Measurements from ENCODE around the gene LRRC38.

LRRC38 gene

DNA sequence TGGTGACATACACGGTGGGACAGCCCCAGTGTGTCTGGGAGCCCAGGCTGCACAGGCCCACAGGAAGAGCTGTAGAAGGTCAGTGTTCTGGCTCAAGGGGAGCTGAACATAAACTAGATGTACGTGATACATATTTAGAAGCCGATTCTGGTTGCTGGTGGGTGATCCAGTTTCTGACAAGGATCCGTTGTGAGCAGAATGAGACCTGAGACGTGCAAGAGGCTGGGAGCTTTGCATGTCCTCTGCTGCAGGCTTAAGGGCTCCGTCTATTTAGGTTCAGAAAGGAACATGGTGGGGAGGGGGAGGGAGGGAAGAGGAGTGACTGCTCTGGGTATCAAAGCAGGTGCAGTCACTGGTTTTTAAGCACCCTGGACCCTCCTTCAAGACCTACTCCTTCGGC lies 18.6 kb downstream of the LRRC38 start:
- DNase-seq, result no peak
- no peak overlapping the region for H3K4me3 Mint-ChIP-seq
- peaks cover 14% of the 10 kb centered on the region for H3K27me3 Mint-ChIP-seq
- no peak for ATAC-seq
- H3K9me3 Mint-ChIP-seq, result no peaks in the 10 kb centered on the region
- no peaks in the 10 kb centered on the region for H3K4me1 Mint-ChIP-seq
- H3K27ac Mint-ChIP-seq, result no peak overlapping the region

DNA sequence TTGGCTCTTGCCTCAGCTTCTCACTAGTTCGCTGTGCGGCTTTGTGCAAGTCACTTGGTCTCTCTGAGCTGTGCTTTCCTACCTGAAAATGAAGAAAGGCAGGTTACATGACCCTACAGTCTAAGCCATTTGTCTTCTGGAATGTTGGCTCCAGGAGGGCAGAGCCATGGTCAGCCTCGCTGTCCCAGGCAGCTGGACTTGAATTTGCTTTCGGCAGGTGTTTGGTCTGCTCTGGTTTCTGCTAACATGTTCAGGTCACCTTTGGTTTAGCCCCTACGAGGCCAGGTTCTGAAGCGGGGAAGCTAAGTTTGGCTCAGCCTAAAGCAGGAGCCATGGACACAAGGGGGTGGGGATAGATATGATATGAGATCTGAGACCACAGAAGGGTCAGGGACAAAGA lies 19.1 kb downstream of the LRRC38 start:
- DNase-seq, result no peak
- Mint-ChIP-seq H3K9me3 (no peaks in the 10 kb centered on the region), H3K27ac (no peak overlapping the region), H3K27me3 (peaks cover 12% of the 10 kb centered on the region), H3K4me3 (no peak overlapping the region), H3K4me1 (no peaks in the 10 kb centered on the region)
- no peak for ATAC-seq

DNA sequence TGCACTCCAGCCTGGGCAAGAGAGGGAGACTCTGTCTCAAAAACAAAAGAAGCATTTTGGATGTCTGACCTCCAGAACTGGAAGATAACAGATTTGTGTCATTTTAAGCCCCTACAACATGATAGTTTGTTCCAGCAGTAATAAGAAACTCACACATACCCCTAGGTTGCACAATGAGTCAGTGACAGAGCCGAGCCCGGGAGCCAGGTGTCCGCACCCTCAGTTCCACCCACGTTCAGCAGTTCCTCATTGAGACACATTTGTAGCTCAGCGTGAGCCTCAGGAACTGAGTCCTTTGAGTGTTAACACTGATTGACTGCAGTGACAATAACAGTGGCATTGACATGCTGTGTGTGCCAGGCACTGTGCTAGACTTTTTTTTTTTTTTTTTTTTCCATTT lies 19.8 kb downstream of the LRRC38 start:
- H3K4me3 Mint-ChIP-seq, result no peak overlapping the region
- ATAC-seq (peak; percentile 43), DNase-seq (peak in 1 of 2 donors; percentile 5)
- no peaks in the 10 kb centered on the region for H3K4me1 Mint-ChIP-seq
- no peak overlapping the region for H3K27ac Mint-ChIP-seq
- peaks cover 12% of the 10 kb centered on the region for H3K27me3 Mint-ChIP-seq
- H3K9me3 Mint-ChIP-seq, result no peaks in the 10 kb centered on the region

DNA sequence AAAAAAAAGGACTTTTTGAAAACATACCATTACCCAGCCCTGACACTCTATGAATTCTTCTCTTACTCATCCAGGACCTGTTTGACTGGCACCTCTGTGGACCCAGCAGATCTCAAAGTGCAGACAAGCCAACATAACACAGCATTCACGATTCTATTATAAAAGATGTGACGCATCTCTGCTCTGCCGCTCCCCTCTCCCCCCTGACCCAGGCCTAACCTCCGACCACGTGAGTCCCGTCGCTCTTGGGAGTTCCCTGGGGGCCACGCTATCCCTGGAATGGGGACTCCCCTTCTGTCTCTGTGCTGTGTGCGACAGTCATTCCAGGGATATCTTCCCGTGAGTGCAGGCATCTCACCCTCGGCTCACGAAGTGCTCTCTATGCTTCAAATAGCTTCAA lies 21.1 kb downstream of the LRRC38 start:
- Mint-ChIP-seq H3K4me3 (no peak overlapping the region), H3K9me3 (no peaks in the 10 kb centered on the region), H3K4me1 (no peaks in the 10 kb centered on the region), H3K27me3 (peaks cover 14% of the 10 kb centered on the region), H3K27ac (no peak overlapping the region)
- no peak for DNase-seq
- ATAC-seq, result no peak

DNA sequence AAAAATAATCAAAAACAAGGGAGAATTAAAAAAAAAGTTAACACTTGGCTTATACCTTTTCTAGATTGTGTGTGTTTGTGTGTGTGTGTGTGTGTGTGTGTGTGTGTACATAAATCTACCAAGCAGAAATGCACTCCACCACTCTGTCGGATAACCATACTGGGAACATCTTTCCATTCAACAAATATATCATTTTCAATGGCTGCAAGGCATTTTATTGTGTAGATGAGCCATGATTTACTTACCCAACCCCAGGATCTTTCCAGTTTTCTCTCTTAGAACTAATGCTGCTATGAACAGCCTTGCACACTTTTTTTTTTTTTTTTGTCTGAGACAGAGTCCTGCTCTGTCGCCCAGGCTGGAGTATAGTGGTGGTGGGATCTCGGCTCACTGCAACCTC lies 25.8 kb downstream of the LRRC38 start:
- Mint-ChIP-seq H3K4me1 (no peaks in the 10 kb centered on the region), H3K27ac (no peak overlapping the region), H3K27me3 (peaks cover 31% of the 10 kb centered on the region), H3K4me3 (no peak overlapping the region), H3K9me3 (no peaks in the 10 kb centered on the region)
- ATAC-seq (no peak), DNase-seq (no peak)

DNA sequence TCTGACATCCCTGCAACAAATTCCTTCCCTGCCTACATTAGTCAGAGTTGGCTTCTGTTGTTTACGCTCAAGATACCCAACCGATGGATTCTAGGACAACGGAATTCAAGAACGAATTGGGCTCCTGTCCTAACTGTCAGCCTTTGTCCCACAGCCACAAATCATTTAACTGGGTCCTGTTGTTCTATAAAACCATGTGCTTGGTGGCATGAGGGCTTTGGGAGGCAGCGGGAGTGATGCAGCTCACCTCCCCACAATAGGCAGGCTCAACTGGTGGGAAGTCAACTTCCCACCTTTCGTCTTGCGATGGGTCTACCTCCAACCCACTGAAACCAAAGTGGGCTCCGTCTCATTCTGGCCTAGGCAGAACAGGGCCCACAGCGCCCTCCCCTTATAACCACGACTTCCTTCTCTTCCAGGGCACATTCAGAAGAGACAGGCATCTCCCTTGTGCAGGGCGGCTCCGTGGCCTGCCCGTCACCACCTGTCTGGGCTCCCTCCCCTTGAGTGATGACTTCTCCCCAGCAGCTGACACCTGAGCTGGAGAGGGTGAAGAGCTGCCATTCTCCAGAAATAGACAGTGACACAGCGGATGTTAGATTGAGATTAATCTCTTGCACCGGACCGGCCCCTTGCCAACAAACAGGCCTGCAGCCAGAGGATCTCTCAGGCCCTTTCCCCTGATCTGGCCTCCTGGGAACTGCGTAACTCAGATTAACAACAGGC lies 26.5 kb downstream of the LRRC38 start:
- ATAC-seq (no peak), DNase-seq (no peak)
- peak overlapping the region in 1 of 2 donors; percentile 58 for H3K27ac Mint-ChIP-seq

DNA sequence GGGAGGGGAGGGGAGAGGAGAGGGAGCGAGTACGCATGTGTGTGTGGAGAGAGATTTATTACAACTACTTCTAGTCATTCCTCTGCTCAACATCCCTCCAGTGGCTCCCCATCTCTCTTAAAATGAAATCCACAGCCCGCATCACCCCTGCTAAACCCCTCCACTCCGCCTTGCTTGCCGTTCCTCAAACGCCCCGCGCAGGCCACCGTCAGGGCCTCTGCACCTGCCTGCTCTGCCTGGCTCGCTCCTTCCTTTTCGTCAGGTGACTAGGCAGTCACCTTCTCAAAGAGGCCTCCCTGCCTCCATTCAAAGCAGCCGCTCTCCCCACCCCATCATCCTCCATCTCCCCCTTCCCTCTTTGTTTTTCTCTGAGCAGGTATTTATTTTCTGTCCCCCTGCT lies 29.9 kb downstream of the LRRC38 start:
- DNase-seq (no peak), ATAC-seq (no peak)
- Mint-ChIP-seq H3K9me3 (no peaks in the 10 kb centered on the region), H3K4me3 (no peak overlapping the region), H3K27me3 (peaks cover 24% of the 10 kb centered on the region), H3K4me1 (peaks cover 8% of the 10 kb centered on the region), H3K27ac (no peak overlapping the region)

More for the DNA sequence above, 26.5 kb downstream of the LRRC38 start:
- Mint-ChIP-seq H3K9me3 (no peaks in the 10 kb centered on the region), H3K4me3 (no peak overlapping the region), H3K27me3 (peaks cover 31% of the 10 kb centered on the region), H3K4me1 (no peaks in the 10 kb centered on the region)

DNA sequence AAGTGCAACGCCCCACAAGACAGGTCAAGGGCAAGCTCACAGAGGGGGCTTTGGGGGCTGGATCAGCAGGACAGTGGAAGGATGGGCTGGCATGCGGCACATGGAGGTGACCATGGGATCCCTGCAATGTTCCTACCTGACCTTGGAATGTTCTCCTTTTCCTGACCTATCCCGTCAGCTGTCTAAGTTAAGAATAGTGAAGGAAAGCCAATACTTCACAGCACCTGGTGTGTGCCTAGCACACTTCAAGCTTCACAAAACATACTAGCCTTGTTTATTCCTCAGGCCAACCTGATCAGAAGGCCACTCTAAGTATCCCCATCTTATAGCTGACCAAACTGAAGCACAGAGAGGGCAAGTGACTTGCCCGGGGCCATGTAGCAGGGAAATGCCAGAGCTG lies 31.2 kb downstream of the LRRC38 start:
- no peak for DNase-seq
- peaks cover 2 to 4% of the 10 kb centered on the region in 2 donors for H3K9me3 Mint-ChIP-seq
- ATAC-seq, result no peak
- peaks cover 13% of the 10 kb centered on the region for H3K4me1 Mint-ChIP-seq
- H3K27ac Mint-ChIP-seq, result no peak overlapping the region
- H3K27me3 Mint-ChIP-seq, result peaks cover 16% of the 10 kb centered on the region
- H3K4me3 Mint-ChIP-seq, result no peak overlapping the region

DNA sequence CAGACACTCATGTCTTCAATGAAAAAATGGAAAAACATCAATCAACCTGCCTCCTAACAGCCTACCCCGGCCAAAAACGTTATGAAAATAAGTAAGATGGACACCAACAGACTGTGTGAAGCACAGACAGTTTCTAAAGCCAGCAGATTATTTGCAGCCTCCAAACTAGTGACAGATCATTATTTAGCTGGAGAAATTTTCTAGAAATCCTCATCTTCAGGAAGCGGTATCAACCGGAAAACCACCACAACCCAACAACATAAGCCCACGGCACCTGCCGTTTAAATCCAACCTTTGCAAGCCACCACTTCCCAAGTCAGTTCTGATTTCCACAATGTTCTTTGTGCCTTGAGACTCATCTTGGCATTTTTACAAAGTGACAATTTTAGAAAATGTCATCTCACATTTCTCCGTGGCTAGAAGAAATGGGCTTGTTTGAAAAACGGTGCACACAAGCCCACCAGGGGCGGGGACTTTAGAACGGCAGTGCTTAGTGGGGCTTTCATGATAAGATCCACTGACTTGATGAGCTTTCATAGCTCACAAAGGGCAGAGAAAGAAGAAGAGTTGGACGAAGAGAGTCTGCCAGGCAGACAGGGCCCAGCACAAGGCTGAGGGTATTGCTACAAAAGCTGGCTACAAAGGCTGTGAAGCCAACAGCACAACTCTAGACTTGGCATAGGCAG lies 34.5 kb downstream of the LRRC38 start:
- Mint-ChIP-seq H3K4me3 (no peak overlapping the region), H3K4me1 (peaks cover 13% of the 10 kb centered on the region), H3K27me3 (no peaks in the 10 kb centered on the region), H3K9me3 (peaks cover 4 to 9% of the 10 kb centered on the region in 2 donors), H3K27ac (no peak overlapping the region)
- DNase-seq (no peak), ATAC-seq (no peak)

DNA sequence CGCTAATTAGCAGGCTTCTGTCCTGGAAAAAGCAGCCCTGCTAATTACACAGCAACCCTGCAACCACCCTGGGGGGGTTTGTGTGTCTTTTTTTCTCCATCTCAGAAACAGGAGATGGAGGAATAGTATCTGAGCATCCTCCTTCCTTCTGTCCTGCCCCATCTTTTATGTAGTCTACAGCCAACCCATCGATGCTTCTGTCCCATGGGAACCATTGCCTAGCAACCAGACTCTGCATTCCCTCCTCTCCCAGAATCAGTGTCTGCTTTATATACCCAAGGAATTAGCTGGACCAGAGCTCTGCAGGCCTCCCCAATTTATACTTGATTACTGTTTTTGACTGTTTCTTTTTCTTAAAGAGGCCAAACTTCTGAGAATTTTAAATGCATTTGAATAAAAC lies 35.1 kb downstream of the LRRC38 start:
- Mint-ChIP-seq H3K27ac (no peak overlapping the region), H3K27me3 (no peaks in the 10 kb centered on the region), H3K9me3 (peaks cover 4 to 9% of the 10 kb centered on the region in 2 donors), H3K4me1 (peaks cover 13% of the 10 kb centered on the region), H3K4me3 (no peak overlapping the region)
- no peak for DNase-seq
- ATAC-seq, result no peak

DNA sequence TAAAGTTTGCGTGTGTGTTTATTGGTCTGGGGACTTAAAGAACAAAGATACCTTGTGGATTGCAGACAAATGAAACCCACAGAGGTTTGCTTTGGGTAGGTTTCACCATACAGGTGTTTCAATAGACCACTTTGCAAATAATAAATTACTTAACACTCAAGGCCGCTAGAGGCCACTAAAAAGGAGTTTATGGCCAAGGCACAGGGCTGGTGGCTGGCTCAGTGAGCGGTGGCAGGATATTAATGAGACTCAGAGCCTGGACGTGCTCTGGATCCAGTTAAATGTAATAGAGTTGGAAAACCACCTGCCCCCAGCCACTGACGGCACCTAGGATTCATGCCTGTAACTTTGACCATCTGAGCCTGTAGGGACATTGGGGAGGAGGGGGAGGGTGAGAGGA lies 44.5 kb downstream of the LRRC38 start:
- no peak overlapping the region for H3K4me3 Mint-ChIP-seq
- H3K27me3 Mint-ChIP-seq, result peaks cover 5% of the 10 kb centered on the region
- ATAC-seq (no peak), DNase-seq (no peak)
- no peaks in the 10 kb centered on the region for H3K4me1 Mint-ChIP-seq
- no peaks in the 10 kb centered on the region for H3K9me3 Mint-ChIP-seq
- no peak overlapping the region for H3K27ac Mint-ChIP-seq

DNA sequence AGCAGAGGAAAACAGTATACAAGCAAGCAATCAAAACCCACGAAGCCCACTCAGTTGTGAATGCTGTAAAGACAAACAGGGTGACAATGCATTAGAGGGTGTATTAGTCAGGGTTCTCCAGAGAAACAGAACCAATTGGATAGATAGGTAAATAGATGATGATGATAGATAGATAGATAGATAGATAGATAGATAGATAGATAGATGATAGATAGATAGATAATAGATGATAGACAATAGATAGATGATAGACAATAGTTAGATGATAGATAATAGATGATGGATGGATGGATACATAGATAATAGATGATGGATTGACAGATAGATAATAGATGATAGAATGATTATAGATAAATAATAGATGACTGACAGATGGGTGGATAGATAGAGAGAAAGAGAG lies 48.3 kb downstream of the LRRC38 start:
- H3K4me1 Mint-ChIP-seq, result no peaks in the 10 kb centered on the region
- no peak overlapping the region for H3K27ac Mint-ChIP-seq
- no peaks in the 10 kb centered on the region for H3K9me3 Mint-ChIP-seq
- DNase-seq (no peak), ATAC-seq (no peak)
- H3K27me3 Mint-ChIP-seq, result no peaks in the 10 kb centered on the region
- no peak overlapping the region for H3K4me3 Mint-ChIP-seq

DNA sequence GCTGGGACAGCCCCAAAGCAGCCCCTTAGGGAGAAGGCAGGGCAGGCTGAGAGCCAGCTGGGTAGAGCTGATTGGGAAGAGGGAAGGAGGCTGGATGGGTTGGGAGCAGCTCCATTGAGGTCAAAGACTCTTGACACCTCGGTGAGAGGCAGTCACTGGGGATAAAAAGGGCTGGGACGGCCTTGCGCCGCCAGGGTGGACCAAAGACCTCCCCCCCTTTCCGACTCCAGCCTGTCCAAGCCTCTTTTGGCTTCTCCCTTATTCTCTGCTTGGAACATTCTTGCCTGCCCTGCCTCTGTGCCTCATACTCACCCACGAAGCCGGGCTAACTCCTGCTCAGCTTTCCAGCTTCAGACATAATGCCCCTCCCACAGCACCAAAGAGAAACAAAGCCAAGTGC lies 51.1 kb downstream of the LRRC38 start:
- Mint-ChIP-seq H3K4me1 (no peaks in the 10 kb centered on the region), H3K27ac (peak overlapping the region in 1 of 2 donors; percentile 81), H3K4me3 (no peak overlapping the region), H3K27me3 (no peaks in the 10 kb centered on the region), H3K9me3 (no peaks in the 10 kb centered on the region)
- no peak for DNase-seq
- no peak for ATAC-seq

DNA sequence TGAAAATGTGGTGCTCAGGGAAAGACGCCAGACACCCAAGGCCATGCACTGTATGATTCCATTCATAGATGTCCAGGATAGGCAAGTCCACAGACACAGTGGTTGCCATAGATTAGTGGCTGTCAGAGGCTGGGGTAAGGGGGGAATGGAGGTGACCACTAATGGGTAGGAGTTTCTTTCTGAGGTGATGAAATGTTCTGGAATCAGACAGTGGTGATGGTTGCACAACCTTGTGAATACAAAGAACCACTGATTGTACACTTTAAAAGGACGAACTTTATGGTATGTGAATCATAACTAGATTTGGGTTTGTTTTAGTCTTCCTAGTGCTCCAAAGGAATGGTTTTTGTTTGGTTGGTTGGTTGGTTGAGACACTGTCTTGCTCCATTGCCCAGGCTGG lies 51.8 kb downstream of the LRRC38 start:
- Mint-ChIP-seq H3K9me3 (no peaks in the 10 kb centered on the region), H3K4me1 (no peaks in the 10 kb centered on the region), H3K4me3 (no peak overlapping the region), H3K27ac (no peak overlapping the region), H3K27me3 (peaks cover 3% of the 10 kb centered on the region)
- ATAC-seq (no peak), DNase-seq (no peak)

DNA sequence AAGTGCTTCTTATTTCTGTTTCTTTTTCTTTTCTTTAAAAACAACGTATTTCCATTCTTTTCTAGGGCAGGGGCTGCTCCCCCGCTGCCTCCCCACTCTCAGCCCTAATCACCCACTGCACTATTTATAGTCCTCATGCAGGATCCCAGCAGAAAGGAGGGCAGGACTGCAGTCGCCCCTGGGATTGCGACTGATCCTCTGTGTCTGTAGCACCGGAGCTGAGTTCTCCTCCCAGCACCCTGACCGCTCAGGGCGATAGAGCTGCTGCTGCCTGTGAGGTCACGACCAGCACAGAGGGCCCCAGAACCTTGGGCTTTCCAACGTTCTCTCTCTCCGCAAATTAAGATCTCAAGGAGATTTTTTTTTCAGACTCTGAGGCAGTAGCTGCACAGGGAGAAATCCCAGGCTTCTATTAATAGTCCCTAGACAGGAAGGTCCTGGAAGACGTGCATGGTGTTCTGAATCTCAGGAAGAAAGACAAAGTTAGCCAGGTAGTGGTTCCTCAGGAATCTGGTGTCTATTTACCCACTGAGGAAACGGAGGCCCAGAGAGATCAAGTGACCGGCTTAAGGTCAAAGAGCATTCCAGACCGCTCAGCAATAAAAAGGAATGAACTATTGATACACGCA lies 56.8 kb downstream of the LRRC38 start:
- Mint-ChIP-seq H3K9me3 (no peaks in the 10 kb centered on the region), H3K4me3 (no peak overlapping the region), H3K27me3 (peaks cover 7% of the 10 kb centered on the region), H3K4me1 (no peaks in the 10 kb centered on the region), H3K27ac (no peak overlapping the region)
- no peak for ATAC-seq
- no peak for DNase-seq

DNA sequence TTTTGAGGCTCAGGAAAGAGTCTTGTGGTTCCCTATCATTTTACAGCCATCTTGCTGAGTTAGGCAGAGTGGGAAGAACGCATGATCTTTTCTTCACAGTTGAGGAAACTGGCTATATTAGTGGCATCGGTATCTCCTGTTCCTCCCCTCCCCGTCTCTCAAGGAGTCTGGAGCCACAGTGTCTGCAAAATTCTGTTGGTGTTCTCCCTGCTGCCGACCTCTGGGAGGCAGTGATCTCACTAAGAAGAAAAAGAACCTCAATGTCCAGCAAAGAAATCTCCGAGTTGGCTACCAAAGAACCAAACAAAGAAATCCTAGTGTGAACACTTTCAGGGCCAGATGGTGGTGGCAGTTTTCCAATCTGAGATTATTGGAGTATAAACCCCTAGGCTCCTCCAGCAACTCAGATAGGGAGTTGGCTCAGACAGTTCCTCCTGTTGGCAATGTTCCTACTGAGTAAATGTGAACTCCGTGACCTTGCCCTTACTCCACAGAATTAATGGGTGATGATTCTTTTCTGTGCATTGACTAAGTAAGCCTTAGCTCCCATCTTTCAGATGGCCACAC lies 62.3 kb downstream of the LRRC38 start:
- no peaks in the 10 kb centered on the region for H3K4me1 Mint-ChIP-seq
- DNase-seq (no peak), ATAC-seq (no peak)
- H3K9me3 Mint-ChIP-seq, result no peaks in the 10 kb centered on the region
- H3K4me3 Mint-ChIP-seq, result no peak overlapping the region
- H3K27me3 Mint-ChIP-seq, result no peaks in the 10 kb centered on the region
- no peak overlapping the region for H3K27ac Mint-ChIP-seq

Measured in stimulated activated naive CD8-positive, alpha-beta T cell treated with anti-CD3 and anti-CD28 coated beads, Interleukin-15, amount 100 ng/mL, for 72 hours (primary cell).